CD4-positive, alpha-beta T cell treated with Interleukin-12 subunit alpha and Interleukin-12 subunit beta, for 1 hour (primary cell): ENCODE data around the gene IGFBP2.

Experiments used
- DNase-seq: peaks from one replicate; pipeline ENCODE4 v3.0.0-alpha.2; 2020

Gene IGFBP2

DNA sequence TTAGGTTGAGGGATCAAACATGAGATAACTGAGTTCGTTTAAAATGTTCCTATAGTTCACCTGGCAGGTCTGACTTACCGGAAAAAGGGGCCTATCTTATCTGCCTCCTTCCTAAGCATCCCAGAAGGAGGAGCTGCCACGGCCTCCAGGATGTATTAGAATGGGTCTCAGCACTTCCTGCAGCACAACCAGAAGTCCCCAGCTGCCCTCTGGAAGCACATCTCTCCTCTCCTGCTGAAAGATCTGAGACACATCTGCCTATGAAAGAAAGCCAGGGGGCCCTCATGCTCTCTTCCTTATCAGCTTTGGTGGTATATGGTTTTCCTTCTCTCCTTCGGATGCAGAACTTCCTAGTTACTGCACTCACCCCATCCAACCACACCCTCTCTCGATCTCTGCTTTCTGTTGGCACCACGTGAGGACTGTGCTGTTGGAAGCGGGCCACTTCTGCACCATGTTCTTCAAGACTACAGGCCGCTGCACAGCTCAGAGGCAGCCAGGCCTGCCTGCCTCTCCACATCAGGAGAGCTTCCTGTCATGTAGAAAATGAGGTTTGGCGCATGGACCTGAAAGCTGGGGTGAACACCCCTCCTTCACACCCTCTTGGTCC, 55.6 kb downstream of the IGFBP2 start:
- no peak for DNase-seq

DNA sequence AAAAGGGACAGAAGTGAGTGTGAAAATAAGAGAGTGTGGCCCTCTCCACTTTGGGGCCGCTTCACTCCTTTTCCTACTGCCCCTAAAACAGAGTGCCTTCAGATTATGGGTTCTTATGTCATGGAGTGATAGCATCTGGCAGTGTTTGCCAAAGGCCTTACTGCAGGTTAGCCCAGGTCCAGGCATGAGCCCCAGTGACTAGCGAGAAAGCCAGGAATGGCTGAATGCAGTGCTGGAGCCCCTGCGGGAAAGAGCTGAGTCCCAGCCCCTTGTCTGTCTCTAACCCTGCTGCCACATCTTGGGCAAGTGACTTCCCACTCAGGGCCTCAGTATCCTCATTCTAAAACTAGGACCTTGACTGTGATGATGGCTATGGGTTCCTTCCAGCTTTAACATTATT, 56.2 kb downstream of the IGFBP2 start:
- DNase-seq, result no peak

DNA sequence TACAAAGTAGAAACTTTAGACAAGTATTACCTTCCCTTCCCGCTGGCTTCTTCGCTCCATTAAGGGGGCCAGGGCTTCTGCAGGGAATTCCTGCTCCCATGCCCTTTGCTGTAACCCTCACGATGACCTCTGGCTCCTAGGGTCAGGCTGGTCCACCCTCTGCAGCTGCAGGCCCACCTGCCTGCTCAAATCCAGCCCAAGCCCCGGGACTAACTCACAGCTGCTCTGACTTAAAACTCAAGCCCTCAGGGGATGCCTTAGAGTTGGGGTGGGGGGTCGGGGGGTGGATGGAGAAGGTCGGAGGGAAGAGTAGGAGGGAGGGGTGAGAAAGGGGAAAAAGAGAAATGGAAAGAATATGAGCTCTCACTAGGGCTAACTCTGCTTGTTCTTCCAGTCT, 57.2 kb downstream of the IGFBP2 start:
- no peak for DNase-seq

DNA sequence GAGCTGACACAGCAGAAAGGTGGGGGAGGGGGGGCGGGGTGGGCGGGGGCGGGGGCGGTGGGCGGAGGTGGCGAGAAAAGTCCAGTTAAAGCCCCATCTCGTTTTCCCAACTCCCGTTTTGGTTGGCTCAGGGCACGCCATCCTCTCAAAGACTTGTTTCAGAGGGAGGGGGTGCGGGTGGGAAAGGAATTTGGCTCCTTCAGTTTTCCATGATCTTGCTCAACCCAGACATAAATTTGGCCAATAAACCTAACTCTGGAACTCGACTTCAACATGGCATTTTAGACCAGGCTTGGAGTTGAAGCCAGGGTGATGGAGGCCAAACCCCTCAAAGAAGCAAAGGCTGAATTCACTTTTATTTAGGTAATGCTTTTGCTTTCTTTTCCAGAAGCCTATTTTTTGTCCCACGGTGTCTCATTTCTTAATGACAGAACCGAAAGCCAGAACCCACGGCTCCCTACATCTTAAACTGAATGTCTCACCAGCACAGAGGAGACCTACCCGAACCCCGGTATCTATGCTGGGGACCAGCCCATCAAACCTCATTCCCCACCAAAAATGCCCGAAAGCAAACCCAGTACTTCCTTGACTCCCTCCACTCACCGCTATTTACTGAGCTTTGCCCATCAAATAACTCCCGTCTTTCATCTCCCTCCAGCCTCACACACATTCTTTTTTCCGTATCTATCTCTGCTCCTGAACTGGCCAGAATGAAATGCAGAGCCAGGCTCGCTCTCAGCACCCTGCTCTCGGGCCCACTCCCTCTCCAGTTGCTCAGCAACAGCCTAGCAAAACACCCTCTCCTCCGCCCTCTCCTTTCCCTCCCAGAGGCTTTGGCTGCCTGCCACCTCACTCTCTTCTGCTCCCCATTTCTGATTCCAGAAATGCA, 57.9 kb downstream of the IGFBP2 start:
- no peak for DNase-seq

DNA sequence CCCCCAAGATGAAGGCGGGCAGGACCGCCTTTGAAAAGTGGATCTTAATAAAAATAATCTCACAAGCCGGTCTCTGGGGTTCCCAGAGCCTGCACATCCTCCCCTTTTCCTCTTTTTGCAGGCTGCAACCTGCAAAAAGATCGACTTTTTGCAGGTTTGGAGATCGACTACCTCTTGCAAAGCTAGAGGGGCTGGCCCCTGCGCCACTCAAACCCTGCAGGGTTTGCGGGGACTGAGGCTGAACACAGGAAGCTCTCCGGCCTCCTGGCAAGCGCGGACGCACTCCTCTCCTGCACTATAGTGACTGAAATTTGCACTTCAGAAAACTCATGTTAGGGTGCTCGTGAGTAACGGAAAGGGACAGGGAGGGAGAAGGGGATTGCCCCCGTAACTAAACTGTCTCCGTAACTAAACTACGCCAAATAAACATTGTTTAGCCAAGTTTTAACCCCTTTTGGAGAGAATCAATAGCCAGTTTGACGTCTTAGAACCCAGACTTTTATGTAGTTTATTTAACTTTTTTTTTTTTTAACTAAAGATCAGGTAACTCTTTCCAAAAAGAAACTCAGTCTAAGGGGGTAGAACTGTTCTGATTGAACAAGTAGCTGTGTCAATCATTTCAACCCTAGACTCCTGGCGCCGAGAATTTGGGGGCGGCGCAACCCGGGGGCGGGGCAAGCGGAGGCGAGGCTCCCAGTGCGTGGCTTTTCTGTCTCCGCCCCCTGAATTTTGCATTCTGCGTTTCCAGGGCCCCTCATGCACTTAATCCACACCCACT, 59.6 kb downstream of the IGFBP2 start:
- DNase-seq, result peak; percentile 47

DNA sequence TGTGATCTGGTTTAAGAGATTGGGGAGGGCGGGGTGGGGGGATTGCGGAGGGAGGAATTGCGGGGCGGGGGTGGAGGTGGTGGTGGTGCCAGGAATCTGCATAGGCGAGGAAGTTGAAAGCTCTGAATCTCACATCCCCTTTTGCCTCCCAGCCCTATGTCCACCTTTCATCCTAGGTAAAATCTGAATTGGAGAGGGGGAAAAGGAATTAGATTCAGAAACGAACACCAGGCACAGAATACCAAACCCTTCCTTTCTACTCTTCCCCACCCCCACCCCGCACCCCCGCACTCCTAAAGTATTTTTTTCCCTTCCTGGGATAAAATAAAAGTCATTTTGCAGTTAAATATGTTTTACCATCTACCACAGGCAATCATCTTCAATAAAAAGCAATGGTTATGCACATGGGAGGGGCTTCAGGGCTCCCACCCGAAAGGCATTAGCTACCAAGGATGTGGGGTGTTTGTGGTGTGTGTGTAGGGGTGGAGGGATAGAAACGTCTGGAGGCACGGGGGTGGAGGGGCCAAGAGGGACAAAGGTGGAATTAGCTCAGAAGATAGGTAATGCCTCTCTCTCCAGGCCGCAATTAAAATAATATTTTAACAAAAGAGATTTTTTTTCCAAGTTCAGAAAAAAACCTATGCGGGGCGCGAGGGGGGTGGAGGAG, 60.3 kb downstream of the IGFBP2 start:
- DNase-seq, result no peak

DNA sequence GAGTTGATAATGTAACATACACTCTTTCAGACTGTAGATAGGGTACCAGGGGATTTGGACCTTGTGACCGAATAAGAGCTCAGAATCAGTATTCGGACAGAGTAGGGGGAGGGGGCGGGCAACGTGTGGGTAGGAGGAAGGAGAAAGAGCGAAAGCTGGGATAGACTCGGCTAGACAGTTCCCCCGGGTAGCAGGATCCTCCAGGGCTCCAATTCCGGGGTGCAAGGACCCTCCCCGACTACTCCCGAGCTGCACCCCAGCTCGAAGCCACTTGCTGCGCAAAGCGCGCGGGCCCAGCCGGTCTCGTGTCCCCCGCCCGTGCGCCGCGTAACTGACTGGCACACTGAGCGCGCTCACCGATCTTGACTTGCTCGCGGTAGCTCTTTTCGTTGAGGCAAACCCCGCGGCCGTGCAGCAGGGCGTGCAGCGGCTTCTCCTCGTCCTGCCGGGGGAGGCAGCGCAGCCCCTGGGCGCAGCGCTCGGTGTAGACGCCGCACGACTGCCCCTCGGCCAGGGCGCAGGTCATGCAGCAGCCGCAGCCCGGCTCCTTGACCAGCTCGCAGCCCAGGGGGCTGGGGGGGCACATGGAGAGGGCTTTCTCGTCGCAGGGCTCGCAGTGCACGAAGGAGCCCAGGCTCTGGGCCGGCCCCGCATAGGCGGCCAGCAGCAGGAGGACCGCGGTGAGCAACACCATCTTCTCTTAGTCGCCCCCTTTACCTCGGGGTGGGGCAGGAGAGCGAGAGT, 61.0 kb downstream of the IGFBP2 start:
- DNase-seq, result no peak

DNA sequence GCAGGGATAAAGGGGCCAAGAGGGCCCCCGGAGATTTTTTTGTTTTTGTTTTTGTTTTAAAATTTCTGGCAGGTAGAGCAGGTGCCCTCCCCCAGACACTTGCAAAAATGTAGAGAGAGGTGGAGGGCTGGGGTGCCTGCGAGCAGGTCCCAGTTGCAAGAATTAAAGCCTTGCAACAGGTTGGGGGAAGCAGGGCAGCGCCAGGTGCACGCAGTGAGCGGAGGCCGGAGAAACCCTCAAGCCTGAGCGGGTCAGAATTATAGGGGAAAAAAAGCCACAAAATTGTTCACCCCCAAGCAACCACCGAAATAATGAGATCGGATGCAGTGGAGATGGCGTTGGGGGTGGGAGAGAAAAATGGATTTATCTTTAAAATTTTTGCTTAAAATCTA, 61.6 kb downstream of the IGFBP2 start:
- no peak for DNase-seq

DNA sequence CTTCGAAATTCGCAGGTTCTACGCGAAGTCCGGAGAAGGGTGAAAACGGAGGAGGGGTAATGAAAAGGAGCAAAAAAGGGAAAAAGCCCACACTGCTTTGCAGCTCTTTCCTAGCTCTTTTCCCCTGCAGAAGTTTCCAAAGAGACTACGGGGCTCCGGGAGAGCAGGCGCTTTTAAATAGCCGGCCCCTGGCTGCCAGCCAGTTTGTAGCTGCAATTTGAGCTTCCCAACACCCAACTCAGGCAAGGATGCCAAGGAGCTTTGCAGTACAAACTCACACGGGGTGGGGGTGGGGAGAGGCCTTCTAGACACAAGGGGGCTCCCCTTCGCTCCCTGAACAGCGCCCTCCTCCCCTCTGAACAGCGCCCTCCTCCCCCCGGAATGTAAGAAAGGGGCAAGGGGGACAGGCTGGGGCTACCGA, 62.2 kb downstream of the IGFBP2 start, which contains the start of gene IGFBP5:
TSS of gene IGFBP5 (minus strand) at position 149 of the 421 bp plus-strand sequence. CDS start 774 bp downstream, outside the sequence.
- no peak for DNase-seq

DNA sequence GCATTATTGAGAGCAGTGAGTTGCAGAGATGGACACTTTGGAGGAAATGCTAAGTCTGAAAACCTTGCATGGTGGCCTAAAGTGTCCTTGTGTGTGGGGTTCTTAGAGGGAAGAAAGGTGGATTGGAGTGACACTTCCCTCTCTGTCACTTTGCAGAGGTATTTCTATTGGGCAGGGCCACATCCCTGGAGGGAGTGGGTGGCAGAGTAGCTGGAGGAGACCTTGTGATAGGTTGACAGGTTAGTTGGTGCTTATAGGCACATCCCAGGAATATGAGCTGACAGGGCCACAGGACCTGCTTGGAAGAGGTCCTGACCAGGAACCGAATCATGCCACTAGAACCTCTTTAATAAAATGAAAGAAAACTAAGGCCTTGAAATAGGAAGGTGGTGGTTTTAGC, 63.1 kb downstream of the IGFBP2 start:
- no peak for DNase-seq

DNA sequence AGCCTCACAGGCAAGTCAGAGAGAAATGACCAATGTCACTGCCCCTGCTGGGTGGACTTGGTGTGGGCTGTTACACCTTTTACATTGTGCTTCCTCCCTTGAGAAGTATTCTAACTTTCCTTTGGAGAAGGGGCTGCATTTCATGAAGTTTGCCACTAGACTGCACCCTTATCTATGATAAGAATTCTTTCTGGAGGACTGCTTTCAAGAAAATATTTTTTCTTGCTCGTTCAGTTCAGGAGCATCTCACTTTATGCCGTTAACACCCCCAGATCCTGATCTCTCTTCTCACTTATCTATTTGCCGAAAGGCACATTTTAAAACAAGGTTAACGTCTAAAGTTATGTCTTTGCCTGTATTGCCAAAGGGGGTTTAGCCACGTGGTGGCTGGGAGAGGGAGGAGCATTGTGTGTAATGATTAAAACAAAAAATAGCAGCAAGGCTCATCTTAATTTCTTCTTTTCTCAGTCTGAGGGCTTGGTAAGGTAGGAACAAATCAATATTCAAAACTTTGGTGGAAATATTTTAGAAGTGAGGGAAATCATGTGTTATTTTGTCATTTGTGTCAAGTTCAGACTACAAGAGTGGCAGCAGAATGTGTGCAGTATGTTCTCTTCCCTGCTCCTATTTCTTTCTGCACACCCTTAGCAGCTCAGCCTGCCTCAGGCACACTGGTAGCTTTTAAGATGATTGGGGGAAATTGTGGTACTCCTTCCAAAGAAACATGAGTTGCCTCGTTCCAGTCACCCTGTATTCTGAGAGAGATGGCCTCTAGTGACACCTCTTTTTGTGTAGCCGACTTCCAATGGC, 63.7 kb downstream of the IGFBP2 start:
- DNase-seq, result no peak

DNA sequence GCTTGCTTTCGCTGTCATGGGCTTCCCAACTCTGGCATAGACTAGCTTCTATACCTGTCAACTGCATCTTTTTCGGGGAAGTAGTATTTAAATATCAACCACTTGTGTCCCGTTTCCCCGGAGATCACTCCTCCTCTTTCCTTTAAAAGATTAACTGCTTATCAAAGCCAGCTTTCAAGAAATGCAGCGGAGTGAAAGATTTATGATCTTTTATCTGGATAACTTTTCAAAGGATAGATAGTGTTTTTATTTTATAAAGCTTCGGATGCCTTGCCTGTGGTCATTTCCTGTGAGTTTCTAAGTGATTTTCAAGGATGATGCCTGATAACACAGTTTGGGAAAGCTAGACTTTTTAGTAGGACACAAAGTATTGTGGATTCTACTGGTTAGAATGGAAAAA, 65.1 kb downstream of the IGFBP2 start:
- DNase-seq, result no peak

DNA sequence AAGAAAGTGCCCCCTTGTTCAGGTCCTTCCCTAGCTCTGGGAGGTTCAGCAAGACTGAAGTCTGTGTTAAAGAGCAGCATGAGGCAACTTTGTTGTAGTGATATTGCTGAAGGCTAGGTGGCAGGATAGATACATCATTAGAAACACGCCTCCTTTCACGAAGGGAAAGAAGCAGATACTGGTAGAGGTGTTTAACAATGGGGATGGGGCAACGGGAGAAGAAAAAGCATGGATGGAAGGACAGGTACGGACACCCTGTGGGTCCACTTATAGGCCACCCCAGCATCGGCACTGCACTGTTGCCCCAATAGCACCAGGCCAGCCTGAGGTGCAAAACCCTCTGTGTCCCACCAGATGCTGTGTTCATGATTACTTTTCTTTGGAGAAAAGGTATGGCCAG, 65.7 kb downstream of the IGFBP2 start:
- peak; percentile 12 for DNase-seq

DNA sequence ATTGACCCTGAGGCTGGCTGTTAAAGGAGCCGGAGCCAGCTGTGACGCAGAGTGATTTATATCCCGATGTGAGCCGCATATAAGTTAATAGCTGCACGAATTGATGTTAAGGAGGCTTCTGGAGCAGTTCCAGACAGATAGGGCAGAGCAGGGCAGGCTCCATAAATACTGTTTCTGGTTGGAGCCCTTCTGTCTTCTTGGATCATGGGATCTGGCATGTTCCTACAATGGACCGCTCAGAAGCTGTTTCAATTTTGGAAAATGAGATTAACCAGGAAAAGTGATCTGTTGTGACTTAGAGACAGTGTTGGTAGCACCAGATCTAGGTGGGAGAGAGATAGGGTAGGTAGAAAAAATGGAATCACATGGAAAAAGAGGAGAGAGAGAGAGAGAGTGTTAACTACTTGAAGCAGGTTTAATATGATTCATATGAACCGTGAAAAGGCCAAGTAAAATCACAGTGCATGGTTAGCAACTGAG, 66.9 kb downstream of the IGFBP2 start:
- no peak for DNase-seq

DNA sequence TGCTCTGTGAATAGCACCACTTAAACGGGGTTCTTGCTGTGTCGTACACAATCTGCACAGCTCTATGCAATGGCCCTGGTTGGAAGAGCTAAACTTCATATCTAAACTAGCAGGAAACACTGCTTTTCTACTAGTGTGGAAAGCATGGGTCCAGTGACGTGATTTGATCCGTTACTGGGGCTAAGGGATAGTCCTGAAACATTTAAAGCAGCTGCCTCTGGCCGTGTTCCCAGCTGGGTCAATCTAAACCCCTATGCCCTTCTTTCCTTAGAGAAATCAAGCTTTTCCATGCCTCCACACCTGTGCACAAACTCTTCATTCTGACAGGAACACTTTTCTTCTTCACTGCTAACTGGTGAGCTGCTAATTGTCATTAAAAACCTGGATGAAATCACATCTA, 67.6 kb downstream of the IGFBP2 start:
- DNase-seq, result no peak

DNA sequence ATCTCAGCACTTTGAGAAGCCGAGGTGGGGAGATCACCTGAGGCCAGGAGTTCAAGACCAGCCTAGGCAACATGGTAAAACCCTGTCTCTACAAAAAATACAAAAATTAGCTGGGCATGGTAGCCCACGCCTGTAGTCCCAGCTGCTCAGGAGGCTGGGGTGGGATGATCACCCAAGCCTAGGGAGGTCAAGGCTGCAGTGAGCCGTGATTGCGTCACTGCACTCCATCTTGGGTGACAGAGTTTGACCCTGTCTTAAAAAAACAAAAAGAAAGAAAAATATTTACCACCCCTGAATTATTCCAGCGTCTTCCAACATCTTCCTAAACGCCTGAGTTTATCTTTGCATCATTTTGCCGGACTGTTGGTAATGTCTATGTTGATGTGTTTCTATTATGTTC, 68.3 kb downstream of the IGFBP2 start:
- DNase-seq, result no peak

DNA sequence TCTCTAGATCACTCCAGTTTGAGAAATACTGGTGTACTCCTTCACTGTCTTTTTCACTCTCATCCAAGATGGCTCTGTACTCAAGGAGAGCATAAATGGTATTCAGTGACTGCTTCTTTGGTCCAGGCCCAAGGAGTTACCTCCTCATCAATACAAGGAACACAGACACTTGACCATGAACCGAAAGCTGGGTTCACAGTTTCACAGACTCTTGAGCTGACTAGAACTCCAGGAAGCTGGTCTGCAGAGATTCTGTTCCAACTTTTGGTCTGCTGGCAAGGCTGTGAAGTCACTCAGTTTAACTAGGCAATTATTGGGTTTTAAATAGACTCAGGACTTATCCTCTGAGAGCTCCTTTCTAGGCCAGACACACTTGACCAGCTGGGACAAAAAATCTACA, 69.5 kb downstream of the IGFBP2 start:
- no peak for DNase-seq

DNA sequence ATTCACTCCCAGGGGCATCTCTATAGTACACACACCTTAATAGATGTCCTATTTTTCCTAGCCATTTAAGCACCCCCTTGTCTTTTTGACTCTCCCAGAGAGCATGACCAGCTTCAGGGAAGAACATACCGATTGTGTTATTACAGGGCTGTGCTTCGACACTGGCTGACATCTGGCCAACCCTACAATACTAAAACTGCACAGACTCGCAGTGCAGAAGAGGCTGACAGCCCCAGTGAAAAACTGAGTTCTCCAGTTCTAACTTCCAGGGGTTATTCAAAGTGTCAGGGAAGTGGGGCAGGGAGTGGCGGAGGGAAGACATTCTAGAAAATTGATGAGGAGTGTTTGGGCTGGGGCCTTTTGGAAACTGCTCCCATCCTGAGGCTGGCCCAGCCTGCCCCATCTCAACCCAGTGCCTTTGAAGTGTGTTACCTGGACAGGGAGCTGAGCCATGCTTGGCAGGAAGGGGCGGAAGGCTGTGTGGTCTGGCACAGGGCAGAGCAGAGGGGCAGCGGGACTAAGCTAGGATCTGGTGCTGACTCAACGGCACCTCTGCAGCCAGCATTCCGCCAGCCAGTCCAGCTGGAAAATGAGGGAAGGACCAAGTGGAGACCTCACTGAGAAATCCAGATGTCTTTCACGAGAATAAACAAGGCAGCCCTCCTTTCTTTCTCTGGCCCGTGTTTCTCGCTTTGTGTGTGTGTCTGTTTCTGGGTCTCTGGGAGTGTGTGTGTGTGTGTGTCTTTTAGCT, 77.5 kb downstream of the IGFBP2 start:
- DNase-seq, result no peak

DNA sequence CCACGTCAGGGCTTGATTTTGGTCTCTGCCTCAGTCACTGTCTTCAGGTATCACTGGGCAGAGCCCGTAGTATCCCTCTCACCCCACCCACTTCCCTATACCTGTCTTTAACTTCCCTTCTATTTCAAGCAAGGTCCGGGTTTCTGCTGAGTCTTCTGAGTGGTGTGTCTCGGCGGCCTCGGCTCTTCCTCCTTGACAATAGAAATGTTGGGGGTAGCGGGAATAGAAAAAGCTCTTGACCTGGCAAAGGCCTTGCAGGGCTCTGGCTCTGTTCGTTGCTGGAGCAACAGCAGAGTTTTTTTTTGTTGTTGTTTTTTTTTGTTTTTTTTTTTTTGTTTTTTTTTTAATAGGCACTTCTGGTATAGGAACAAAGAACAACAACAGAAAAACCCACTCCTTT, 78.1 kb downstream of the IGFBP2 start:
- no peak for DNase-seq

DNA sequence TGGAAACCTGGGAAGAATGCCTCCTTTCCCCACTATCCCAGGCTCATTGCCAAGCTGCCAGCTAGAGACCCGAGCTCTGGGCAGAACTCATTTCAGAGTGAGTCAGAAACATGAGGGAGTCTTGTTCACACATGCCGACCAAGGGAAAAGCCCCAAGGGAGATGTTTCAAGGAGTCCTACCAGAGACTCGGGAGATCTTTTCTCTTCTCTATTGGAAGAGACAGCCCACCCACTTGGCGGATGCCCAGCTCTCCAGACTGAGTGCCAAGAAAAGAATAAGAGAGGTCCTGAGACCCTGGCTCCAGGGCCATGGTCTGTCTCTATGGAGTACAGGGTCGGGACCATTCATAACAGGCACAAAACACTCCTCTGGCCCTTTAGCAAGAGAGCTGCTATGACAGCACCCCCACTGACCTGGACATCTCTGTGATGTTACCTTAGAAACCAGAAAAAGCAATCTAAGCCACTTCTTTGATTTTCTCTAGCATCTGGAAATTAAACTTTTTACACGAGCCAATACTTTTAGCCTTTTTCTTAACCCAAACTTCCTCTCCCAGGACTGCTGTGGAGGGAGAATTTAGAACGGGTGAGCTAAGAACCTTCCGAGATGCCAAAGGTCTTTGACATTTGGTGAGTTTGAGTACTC, 80.6 kb downstream of the IGFBP2 start:
- no peak for DNase-seq
